HEK293T (cell line): ENCODE data around the gene LSM12.

Source experiments
- BHLHE40 ChIP-seq: fragments of 450-650 bp; IDR thresholded peaks from 2 replicates; pipeline ENCODE4 v1.6.1; 2016; ENCODE audit warnings: mild to moderate bottlenecking, moderate library complexity, borderline replicate concordance
- CTBP1 ChIP-seq: fragments of 450-650 bp; IDR thresholded peaks from 2 replicates; pipeline ENCODE4 v1.6.1; 2016; ENCODE audit warnings: borderline replicate concordance
- FOXK2 ChIP-seq: fragments of 450-650 bp; IDR thresholded peaks from 2 replicates; pipeline ENCODE4 v1.6.1; 2016; ENCODE audit warnings: mild to moderate bottlenecking
- FOXM1 ChIP-seq: fragments of 450-650 bp; IDR thresholded peaks from 2 replicates; pipeline ENCODE4 v1.6.1; 2017; ENCODE audit warnings: mild to moderate bottlenecking, borderline replicate concordance
- NFRKB ChIP-seq: fragments of 450-650 bp; IDR thresholded peaks from 2 replicates; pipeline ENCODE4 v1.6.1; 2016; ENCODE audit warnings: mild to moderate bottlenecking, moderate library complexity
- SP1 ChIP-seq: fragments of 450-650 bp; IDR thresholded peaks from 2 replicates; pipeline ENCODE4 v1.6.1; 2017
- TF ChIP-seq, protein P1 (sequence below): fragments of 450-650 bp; IDR thresholded peaks from 2 replicates; pipeline ENCODE4 v1.6.1; 2016

DNA sequence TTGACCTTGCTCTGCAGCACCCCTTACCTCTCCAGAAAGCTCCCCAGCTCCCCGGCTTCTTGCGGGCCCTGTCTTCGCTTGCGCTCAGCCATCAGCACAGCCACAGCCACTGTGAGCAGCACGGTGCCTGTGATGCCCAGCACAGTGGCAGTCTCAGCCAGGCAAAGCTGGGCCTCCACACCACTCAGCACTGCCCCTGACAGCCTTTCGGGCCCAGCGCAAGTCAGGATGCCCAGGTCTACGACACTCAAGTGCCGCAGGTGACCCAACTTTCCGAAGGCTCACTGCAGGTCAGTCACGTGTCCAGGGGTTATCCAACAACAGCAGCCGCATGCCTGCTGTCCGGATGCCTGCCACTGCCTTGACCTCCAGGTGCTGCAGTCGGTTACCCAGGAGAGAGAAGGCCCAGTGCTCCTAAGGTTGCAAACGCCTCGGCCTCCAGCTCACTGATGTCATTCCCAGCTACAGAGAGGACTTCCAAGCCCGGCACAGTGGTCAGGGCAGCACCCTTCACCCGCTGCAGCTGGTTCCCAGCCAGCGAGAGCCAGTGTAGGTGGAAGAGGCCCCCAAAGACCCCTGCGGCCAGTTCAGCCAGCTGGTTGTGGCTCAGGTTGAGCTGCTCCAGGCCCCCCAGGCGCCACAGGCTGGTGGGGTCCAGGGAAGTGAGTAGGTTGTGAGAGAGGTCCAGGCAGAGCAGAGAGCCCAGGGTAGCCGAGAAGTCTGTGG lies 42.8 kb downstream of the LSM12 start:
- no peak for TF ChIP-seq FOXK2
- TF ChIP-seq SP1, result no peak
- TF ChIP-seq BHLHE40, result no peak
- no peak for TF ChIP-seq FOXM1
- TF ChIP-seq, protein P1, sequence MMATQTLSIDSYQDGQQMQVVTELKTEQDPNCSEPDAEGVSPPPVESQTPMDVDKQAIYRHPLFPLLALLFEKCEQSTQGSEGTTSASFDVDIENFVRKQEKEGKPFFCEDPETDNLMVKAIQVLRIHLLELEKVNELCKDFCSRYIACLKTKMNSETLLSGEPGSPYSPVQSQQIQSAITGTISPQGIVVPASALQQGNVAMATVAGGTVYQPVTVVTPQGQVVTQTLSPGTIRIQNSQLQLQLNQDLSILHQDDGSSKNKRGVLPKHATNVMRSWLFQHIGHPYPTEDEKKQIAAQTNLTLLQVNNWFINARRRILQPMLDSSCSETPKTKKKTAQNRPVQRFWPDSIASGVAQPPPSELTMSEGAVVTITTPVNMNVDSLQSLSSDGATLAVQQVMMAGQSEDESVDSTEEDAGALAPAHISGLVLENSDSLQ, result no peak
- TF ChIP-seq NFRKB, result no peak
- TF ChIP-seq CTBP1, result no peak
